CD4-positive, alpha-beta T cell treated with Interleukin-12 subunit alpha and Interleukin-12 subunit beta, for 1 hour (primary cell): ENCODE measurements around the gene SPRR3.
"Not testable (repeated sequence)": the region's sequence is repeated elsewhere in the genome, so short reads cannot be mapped to it uniquely, and the experiment has no call there.

Experiments
- DNase-seq: peaks from one replicate; pipeline ENCODE4 v3.0.0-alpha.2; 2020

Gene SPRR3

GRCh38 chr1:152983743-152984142 is 17.8 kb upstream of the SPRR3 start, which contains the start of gene SPRR1A:
Gene SPRR1A (plus strand): TSS chr1:152984081. CDS start chr1:152985231, 1,150 bp downstream.
- no peak for DNase-seq

GRCh38 chr1:152986578-152986977 is 15.0 kb upstream of the SPRR3 start:
- no peak for DNase-seq

GRCh38 chr1:152993186-152993585 is 8.4 kb upstream of the SPRR3 start:
- DNase-seq, result no peak

- no peak for DNase-seq
Measured at GRCh38 chr1:152995842-152996241, 5.7 kb upstream of the SPRR3 start.

- no peak for DNase-seq
Measured at GRCh38 chr1:152996633-152997400, 4.7 kb upstream of the SPRR3 start.

GRCh38 chr1:152997901-152998300 is 3.6 kb upstream of the SPRR3 start:
- no peak for DNase-seq

- no peak for DNase-seq
Measured at GRCh38 chr1:152998476-152998875, 3.1 kb upstream of the SPRR3 start.

- DNase-seq, result no peak
Measured at GRCh38 chr1:152999818-153000217, 1.7 kb upstream of the SPRR3 start.

GRCh38 chr1:153000294-153000693 is 1.3 kb upstream of the SPRR3 start:
- DNase-seq, result no peak

- not testable (repeated sequence) for DNase-seq
Measured at GRCh38 chr1:153011235-153011758, 9.7 kb downstream of the SPRR3 start.

- not testable (repeated sequence) for DNase-seq
Measured at GRCh38 chr1:153021829-153022228, 20.3 kb downstream of the SPRR3 start.

GRCh38 chr1:153022340-153022739 is 20.8 kb downstream of the SPRR3 start:
- DNase-seq, result not testable (repeated sequence)

GRCh38 chr1:153023109-153023508 is 21.6 kb downstream of the SPRR3 start:
- no peak for DNase-seq

GRCh38 chr1:153024413-153024812 is 22.9 kb downstream of the SPRR3 start:
- DNase-seq, result no peak

- no peak for DNase-seq
Measured at GRCh38 chr1:153025797-153026196, 24.2 kb downstream of the SPRR3 start.

- no peak for DNase-seq
Measured at GRCh38 chr1:153028766-153029165, 27.2 kb downstream of the SPRR3 start.

GRCh38 chr1:153030895-153031294 is 29.3 kb downstream of the SPRR3 start, which contains the start of gene SPRR1B:
Gene SPRR1B (plus strand): TSS chr1:153031203. CDS start chr1:153032346, 1,143 bp downstream.
- no peak for DNase-seq

- DNase-seq, result no peak
Measured at GRCh38 chr1:153032073-153032472, 30.5 kb downstream of the SPRR3 start.

- no peak for DNase-seq
Measured at GRCh38 chr1:153032677-153033308, 31.2 kb downstream of the SPRR3 start.

GRCh38 chr1:153035211-153035610 is 33.7 kb downstream of the SPRR3 start:
- no peak for DNase-seq

- no peak for DNase-seq
Measured at GRCh38 chr1:153040950-153041631, 39.5 kb downstream of the SPRR3 start, which contains the start of gene SPRR2D. Gene SPRR2D (minus strand): TSS chr1:153041120. CDS start chr1:153040346, 774 bp downstream.

- no peak for DNase-seq
Measured at GRCh38 chr1:153049211-153049610, 47.7 kb downstream of the SPRR3 start.
